HCEC 1CT (cell line): Measurements from ENCODE around the gene PERCC1.

Experiments
- DNase-seq: peaks from one replicate; pipeline ENCODE4 v3.0.0-alpha.2; 2017

The PERCC1 gene

DNA sequence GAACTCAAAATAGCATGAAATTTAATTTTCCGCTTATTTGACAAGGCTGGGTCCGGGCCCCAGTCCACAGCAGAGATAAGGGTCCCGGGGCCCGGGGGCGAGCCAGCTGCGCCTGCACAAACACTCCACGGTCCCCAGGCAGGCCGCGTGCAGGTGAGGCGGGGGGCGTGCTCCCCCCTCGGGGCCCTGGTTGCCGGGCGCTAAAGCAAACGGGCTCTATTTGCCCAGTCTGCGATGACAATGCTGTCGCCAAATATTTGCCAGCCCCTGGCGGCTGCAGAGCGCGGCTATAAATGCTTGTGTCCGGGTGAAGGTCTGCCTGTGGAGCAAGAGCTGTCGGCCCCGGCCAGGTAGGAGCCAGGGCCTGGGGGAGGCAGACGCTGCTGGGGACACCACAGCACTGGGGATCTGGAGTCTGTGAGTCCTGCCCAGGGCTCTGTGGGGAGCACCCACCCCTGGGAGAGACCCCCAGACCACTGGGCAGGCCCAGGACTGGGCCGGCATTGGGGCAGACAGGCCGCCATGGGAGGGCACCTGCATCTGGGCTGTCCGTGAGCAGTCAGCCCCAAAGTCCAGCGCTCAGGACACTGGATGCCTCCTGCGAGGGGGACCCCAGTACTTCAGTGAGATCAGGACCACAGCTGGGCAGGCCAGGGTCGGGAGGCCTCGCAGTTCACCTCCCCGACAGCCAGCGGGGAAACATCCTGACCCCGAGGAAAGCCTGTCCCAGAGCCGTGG lies at the start of gene PERCC1:
Gene PERCC1, plus strand, starts transcription at position 320 of the 738 bp plus-strand sequence. CDS start 1,516 bp downstream, outside the sequence.
- no peak for DNase-seq

GRCh38 chr16:1381612-1382406 lies 49.1 kb upstream of the PERCC1 start:
- DNase-seq = no peak

DNA sequence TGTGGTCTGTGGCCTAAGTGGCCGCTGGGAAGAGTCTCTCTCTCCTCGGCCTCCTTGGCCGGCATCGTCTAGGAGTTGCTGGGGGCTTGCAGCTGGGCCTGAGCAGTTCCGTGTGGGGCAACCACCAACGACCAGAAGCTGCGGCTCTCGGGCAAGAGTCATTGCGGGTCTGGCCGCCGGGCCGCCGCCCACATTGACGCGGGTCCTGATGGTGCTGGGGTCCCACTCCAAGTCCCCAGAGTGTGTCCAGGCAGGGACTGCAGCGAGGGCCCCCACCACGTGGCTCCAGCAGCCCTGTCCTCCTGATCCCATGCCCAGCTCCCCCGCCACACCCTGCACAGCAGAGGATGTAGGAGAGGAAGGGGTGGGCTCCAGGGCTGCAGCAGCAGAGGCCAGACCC lies 47.3 kb upstream of the PERCC1 start:
- no peak for DNase-seq

GRCh38 chr16:1385232-1385631 lies 45.6 kb upstream of the PERCC1 start:
- DNase-seq = no peak

DNA sequence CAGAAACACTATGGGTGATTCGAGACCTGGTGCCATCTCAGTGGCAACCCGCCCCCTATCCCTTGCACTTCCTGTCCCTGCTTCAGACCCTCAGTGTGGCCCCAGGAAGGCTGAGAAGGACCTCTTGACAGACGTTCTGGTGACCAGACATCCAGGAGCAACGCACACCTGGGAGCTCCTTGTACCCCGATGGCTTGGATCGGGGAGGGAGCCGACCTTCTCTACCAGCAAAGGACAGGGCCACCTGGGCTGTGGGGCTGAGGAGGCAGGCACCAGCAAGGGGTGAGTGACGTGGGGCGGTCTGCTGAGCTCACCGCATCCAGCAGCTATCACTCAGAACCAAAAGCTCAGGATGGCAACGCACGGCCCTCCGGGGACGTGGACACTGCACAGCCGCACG lies 43.5 kb upstream of the PERCC1 start:
- no peak for DNase-seq

DNA sequence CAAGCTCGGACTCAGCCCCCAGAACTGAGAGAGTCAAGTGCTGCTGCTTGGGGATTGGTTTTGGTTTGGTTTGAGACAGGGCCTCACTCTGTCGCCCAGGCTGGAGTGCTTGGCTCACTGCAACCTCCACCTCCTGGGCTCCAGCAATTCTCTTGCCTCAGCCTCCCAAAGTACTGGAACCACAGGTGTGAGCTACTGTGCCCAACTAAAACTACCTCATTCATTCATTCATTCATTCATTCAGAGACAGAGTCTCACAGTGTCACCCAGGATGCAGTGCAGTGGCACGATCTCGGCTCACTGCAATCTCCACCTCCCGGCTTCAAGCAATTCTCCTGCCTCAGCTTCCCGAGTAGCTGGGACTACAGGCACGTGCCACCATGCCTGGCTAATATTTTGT lies 41.1 kb upstream of the PERCC1 start:
- no peak for DNase-seq

- no peak for DNase-seq
These were observed 40.6 kb upstream of the PERCC1 start for GRCh38 chr16:1390239-1390779.

GRCh38 chr16:1392826-1393225 lies 38.1 kb upstream of the PERCC1 start:
- no peak for DNase-seq

DNA sequence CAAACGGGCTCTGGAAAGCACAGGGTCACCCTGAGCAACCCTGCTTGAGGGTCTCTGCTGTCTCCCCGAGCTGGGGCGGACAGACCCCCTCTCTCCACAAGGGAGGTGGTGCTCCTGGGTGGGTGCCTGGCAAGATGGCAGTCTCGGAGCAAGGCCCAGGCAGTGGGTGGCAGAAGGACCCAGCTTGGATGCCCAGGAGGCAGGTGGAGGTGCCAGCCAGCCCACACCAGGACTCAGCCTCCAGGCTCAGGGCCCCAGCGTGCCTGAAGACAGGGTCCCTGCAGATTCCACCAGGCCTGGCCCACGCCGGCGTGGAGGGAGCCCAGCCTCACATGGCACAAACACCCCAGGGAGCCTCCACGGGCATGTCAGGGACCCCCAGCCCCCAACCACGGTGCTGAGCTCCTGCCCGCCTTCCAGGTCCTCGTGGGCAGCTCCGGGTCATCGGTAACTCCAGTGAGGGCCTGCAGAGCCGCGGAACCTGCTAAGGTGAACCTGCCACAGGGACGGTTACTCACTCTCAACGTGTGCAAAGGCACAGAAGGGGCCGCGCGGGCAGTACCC lies 37.2 kb upstream of the PERCC1 start:
- no peak for DNase-seq

- DNase-seq = no peak
These were observed 36.4 kb upstream of the PERCC1 start for GRCh38 chr16:1394367-1394951.

GRCh38 chr16:1395444-1396031 lies 35.3 kb upstream of the PERCC1 start:
- DNase-seq = no peak

- no peak for DNase-seq
These were observed 33.1 kb upstream of the PERCC1 start for GRCh38 chr16:1397779-1398178.

GRCh38 chr16:1398351-1398750 lies 32.5 kb upstream of the PERCC1 start:
- no peak for DNase-seq

GRCh38 chr16:1398826-1399581 lies 31.9 kb upstream of the PERCC1 start:
- DNase-seq = no peak

DNA sequence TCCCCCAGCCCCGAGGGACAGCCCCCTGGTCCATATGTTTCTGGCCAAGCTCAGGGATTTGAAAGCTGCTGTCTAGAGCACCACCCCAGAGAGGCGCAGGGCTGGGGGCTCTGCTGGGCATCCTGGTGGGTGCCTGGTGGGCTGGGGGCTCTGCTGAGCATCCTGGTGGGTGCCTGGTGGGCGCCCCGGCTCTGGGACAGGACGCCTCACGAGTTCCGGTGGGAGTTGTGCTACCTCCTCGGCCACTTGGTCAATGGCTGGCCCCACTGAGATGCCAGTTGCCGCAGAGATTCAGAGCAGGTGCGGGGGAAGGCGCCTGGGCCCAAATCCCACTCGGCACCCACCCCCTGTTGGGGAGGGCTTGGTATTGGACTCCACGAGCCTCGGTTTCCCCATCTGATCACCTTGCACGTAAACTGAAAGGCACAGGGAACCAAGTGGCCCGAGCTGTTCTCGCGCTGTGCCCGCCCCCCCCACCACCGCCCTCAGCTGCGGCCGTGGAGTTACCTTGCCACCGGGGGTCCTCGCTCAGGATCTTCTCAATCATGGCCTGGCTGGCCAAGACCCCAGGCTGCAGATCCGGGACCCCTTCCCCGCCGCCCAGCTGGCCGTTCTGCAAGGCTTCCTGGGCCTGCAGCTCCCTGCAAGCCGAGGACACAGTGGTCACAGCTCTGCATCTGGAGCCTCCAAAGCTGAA lies 29.7 kb upstream of the PERCC1 start:
- no peak for DNase-seq

- no peak for DNase-seq
These were observed 29.1 kb upstream of the PERCC1 start for GRCh38 chr16:1401758-1402154.

DNA sequence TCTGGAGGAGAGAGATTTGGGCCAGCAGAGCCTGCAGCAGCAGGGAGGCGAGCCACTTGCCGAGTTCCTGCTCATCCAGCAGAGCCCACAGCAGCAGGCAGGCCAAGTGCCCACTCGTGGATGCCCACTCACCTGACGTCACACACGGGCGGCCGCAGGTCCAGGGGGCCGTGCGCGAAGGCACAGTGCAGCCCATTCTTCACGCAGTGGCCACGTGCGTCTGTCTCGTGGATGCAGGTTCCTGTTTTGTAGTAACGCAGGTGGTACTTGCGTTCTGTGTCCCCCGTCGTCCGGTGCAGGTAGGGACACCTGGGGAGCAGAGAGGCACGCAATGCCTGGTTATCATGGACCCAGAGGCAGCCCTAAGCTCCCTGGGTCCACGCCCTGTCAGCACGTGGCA lies 27.8 kb upstream of the PERCC1 start:
- no peak for DNase-seq

GRCh38 chr16:1403733-1404132 lies 27.1 kb upstream of the PERCC1 start:
- DNase-seq = no peak

DNA sequence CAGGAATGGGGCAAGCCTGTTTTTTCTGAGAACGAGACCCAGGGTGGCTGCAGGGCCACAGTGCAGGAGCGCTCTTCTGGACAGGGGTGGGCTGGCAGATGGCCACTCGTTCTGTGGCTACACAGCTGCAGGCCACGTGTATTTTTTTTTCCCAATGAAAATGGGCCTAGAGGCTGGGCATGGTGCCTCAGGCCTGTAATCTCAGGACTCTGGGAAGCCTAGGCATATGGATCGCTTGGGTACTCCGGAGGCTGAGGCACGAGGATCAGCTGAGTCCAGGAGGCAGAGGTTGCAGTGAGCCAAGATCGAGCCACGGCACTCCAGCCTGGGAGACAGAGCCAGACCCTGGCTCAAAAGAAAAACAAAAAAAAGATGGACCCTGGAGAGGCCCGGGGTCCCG lies 23.1 kb upstream of the PERCC1 start:
- peak; percentile 46 for DNase-seq

DNA sequence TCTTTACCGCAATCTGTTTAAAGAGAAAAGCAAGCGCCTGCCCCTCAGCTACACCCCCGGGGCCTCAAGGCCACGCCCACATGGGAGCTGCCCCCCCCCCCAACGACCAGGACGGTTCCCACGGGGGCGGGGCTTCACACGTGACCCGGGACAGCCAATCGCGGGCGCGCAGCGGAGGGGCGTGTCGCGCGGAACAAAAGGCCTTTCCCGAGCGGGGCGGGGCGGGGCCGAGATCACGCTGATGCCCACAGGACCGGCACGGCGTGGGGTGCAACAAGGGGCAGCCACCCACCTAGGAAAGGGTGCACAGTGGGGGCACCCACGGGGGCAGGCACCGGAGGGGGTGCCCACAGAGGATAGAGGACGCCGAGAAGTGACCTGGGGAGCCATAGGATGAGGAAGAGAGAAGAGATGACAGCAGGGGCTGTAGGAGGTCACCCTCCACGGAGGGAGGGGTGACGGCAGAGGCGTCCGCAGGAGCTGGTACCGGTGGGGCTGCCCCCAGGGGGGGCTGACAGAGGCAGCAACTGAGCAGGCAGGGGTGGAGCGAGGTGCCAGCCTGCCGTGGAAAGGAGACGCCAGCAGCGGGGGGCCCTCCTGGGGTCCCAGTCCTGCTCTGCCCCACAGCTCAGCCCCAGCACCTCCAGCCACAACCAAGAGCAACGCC lies 22.6 kb upstream of the PERCC1 start:
- peak; percentile 82 for DNase-seq

DNA sequence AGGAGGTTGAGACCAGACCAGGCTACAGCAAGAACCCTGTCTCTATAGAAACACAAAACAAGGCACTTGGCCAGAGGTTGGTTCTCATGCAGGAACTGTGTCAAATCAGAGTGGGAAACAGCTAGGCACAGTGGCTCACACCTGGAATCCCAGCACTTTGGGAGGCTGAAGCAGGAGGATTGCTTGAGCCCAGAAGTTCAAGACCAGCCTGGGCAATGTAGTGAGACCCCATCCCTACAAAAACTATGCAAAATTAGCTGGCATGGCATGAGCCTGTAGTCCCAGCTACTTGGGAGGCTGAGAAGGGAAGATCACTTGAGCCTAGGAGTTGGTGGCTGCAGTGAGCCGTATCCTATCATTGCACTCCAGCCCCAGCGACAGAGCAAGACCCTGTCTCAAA lies 18.0 kb upstream of the PERCC1 start:
- DNase-seq = no peak
